Neural cell (in vitro differentiated cells): Measurements from ENCODE around the gene XRN1. TPM values are rescaled to one million over a fixed set of nuclear protein-coding genes. Genes with fewer than 3 reads are reported as not detected.

Experiments used
- H2AFZ ChIP-seq: fragments of 200-600, 300-800 bp; sonication (generic), shearing (Covaris generic); 2 replicates; pipeline ENCODE4 v1.6.0; 2014; ENCODE audit warnings: low read depth, mild to moderate bottlenecking, antibody characterized with exemption, low read length, moderate library complexity
- H3F3A ChIP-seq: fragments of 200-600 bp; shearing (Covaris generic); 2 replicates; pipeline ENCODE4 v1.6.1; 2016; ENCODE audit warnings: mild to moderate bottlenecking, moderate library complexity, mixed read lengths, antibody characterized with exemption, low read length; ENCODE audit not compliant: insufficient read depth, poor library complexity, severe bottlenecking
- H3K27ac ChIP-seq: fragments of 200-600, 300-800 bp; sonication (generic), shearing (Covaris generic); 2 replicates; pipeline ENCODE4 v1.5.1; 2014; ENCODE audit warnings: mild to moderate bottlenecking, low read length, moderate library complexity
- H3K27me3 ChIP-seq: fragments of 300-800, 200-600 bp; sonication (generic), shearing (Covaris generic); 2 replicates; pipeline ENCODE4 v1.6.0; 2014; ENCODE audit warnings: mild to moderate bottlenecking, low read depth, low read length, moderate library complexity; ENCODE audit not compliant: insufficient read depth
- H3K36me3 ChIP-seq: fragments of 300-800, 200-600 bp; sonication (generic), shearing (Covaris generic); 2 replicates; pipeline ENCODE4 v1.5.1; 2014; ENCODE audit warnings: mild to moderate bottlenecking, antibody characterized with exemption, low read length, moderate library complexity; ENCODE audit not compliant: insufficient read depth
- H3K4me2 ChIP-seq: fragments of 300-800, 200-600 bp; sonication (generic), shearing (Covaris generic); 2 replicates; pipeline ENCODE4 v1.6.0; 2014; ENCODE audit warnings: mild to moderate bottlenecking, low read length
- H3K4me3 ChIP-seq: fragments of 300-800, 200-600 bp; sonication (generic), shearing (Covaris generic); 2 replicates; pipeline ENCODE4 v1.5.1; 2014; ENCODE audit warnings: mild to moderate bottlenecking, low read length, moderate library complexity
- H3K79me2 ChIP-seq: fragments of 200-600 bp; shearing (Covaris generic); replicated peaks from 2 replicates; pipeline ENCODE4 v1.6.0; 2014; ENCODE audit warnings: mild to moderate bottlenecking, low read length, moderate library complexity; ENCODE audit not compliant: insufficient read depth
- H3K9ac ChIP-seq: fragments of 300-800, 200-600 bp; sonication (generic), shearing (Covaris generic); 2 replicates; pipeline ENCODE4 v1.6.1; 2016; ENCODE audit warnings: mild to moderate bottlenecking, low read length, mixed read lengths
- H3K9me2 ChIP-seq: fragments of 200-600 bp; shearing (Covaris generic); 2 replicates; pipeline ENCODE4 v1.6.1; 2016; ENCODE audit warnings: mild to moderate bottlenecking, low read length, mixed read lengths; ENCODE audit not compliant: insufficient read depth
- H3K9me3 ChIP-seq: fragments of 200-600, 300-800 bp; sonication (generic), shearing (Covaris generic); 2 replicates; pipeline ENCODE4 v1.6.1; 2016; ENCODE audit warnings: mild to moderate bottlenecking, mixed run types, low read length, moderate library complexity, mixed read lengths
- H4K20me1 ChIP-seq: fragments of 200-600 bp; shearing (Covaris generic); 2 replicates; pipeline ENCODE4 v1.6.1; 2016; ENCODE audit warnings: mild to moderate bottlenecking, mixed run types; ENCODE audit not compliant: insufficient read depth
- EP300 ChIP-seq: fragments of 450-650 bp; conservative IDR thresholded peaks from 2 replicates; pipeline ENCODE4 v1.6.1; 2014; ENCODE audit warnings: antibody characterized with exemption, mild to moderate bottlenecking, moderate library complexity; ENCODE audit not compliant: poor library complexity, severe bottlenecking
- EZH2 ChIP-seq: fragments of 200-600, 300-800 bp; shearing (Covaris generic), sonication (generic); IDR thresholded peaks from 2 replicates; pipeline ENCODE4 v1.6.1; 2014; ENCODE audit warnings: antibody characterized with exemption, low read length, borderline replicate concordance, mild to moderate bottlenecking; ENCODE audit not compliant: insufficient read depth, poor library complexity, severe bottlenecking
- MXI1 ChIP-seq: fragments of 450-650 bp; conservative IDR thresholded peaks from 2 replicates; pipeline ENCODE4 v1.6.1; 2014; ENCODE audit warnings: antibody characterized with exemption, mild to moderate bottlenecking; ENCODE audit not compliant: poor library complexity, severe bottlenecking
- POLR2AphosphoS5 ChIP-seq: IDR thresholded peaks from 2 replicates; pipeline ENCODE4 v1.6.1; 2012
- RAD21 ChIP-seq: fragments of 450-650 bp; conservative IDR thresholded peaks from 2 replicates; pipeline ENCODE4 v1.6.1; 2014; ENCODE audit warnings: antibody characterized with exemption, mild to moderate bottlenecking, moderate library complexity
- SMC3 ChIP-seq: fragments of 450-650 bp; conservative IDR thresholded peaks from 2 replicates; pipeline ENCODE4 v1.6.1; 2014; ENCODE audit warnings: antibody characterized with exemption, mild to moderate bottlenecking, moderate library complexity; ENCODE audit not compliant: poor library complexity
- TAF1 ChIP-seq: IDR thresholded peaks from 2 replicates; pipeline ENCODE4 v1.6.1; 2012; ENCODE audit warnings: low read depth
- polyA plus RNA-seq: library from polyadenylated mRNA; depleted of rRNA; stranded (reverse); fragments of >200 nt; gene quantifications from 2 replicates; pipeline ENCODE4 v1.2.3, GENCODE V29; 2014
- TF ChIP-seq, protein P1 (sequence below): fragments of 450-650 bp; IDR thresholded peaks from 2 replicates; pipeline ENCODE4 v1.5.1; 2014; ENCODE audit warnings: antibody characterized with exemption, mild to moderate bottlenecking, moderate library complexity; ENCODE audit not compliant: poor library complexity, severe bottlenecking
- TF ChIP-seq, protein P2 (sequence below): IDR thresholded peaks from 2 replicates; pipeline ENCODE4 v1.6.1; 2012; ENCODE audit warnings: borderline replicate concordance

XRN1 gene
- polyA plus RNA-seq, 1 donor from 2014 or later = 21.1 TPM

DNA sequence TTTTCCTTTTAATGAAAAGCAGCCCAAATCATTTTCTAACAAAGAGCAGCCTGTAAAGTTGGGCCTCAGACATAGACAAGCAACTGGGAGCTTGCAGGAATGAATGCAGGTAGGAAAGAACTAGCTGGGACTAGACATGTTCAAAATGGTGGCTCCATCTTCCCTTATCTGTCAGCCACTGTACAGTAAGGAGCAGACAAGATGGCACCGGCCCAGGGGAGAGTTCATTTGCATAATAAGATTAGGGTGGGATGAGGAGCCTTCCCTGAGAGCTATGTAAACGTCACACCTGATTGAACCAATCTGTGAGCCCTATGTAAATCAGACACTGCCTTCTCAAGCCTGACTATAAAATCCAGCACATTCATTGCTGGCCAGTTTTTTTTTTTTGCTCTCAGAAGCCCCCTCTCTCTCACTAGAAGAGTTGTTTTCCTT is 162.7 kb downstream of the XRN1 start:
- Histone ChIP-seq H2AFZ (peak overlapping the region; percentile 40), H3K4me2 (no peak overlapping the region), H3K9me3 (no peaks in the 10 kb centered on the region), H3K27ac (no peak overlapping the region), H3K9me2 (no peaks in the 10 kb centered on the region), H3K36me3 (no peaks in the 10 kb centered on the region), H3K27me3 (no peaks in the 10 kb centered on the region), H3K9ac (no peak overlapping the region), H4K20me1 (no peaks in the 10 kb centered on the region), H3K79me2 (no peaks in the 10 kb centered on the region), H3K4me3 (no peak overlapping the region), H3F3A (no peaks in the 10 kb centered on the region)
- no peak for TF ChIP-seq TAF1
- no peak for TF ChIP-seq SMC3
- TF ChIP-seq, protein P1, sequence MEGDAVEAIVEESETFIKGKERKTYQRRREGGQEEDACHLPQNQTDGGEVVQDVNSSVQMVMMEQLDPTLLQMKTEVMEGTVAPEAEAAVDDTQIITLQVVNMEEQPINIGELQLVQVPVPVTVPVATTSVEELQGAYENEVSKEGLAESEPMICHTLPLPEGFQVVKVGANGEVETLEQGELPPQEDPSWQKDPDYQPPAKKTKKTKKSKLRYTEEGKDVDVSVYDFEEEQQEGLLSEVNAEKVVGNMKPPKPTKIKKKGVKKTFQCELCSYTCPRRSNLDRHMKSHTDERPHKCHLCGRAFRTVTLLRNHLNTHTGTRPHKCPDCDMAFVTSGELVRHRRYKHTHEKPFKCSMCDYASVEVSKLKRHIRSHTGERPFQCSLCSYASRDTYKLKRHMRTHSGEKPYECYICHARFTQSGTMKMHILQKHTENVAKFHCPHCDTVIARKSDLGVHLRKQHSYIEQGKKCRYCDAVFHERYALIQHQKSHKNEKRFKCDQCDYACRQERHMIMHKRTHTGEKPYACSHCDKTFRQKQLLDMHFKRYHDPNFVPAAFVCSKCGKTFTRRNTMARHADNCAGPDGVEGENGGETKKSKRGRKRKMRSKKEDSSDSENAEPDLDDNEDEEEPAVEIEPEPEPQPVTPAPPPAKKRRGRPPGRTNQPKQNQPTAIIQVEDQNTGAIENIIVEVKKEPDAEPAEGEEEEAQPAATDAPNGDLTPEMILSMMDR = no peak
- TF ChIP-seq EP300 = no peak
- TF ChIP-seq EZH2 = no peak
- TF ChIP-seq POLR2AphosphoS5 = no peak
- TF ChIP-seq, protein P2, sequence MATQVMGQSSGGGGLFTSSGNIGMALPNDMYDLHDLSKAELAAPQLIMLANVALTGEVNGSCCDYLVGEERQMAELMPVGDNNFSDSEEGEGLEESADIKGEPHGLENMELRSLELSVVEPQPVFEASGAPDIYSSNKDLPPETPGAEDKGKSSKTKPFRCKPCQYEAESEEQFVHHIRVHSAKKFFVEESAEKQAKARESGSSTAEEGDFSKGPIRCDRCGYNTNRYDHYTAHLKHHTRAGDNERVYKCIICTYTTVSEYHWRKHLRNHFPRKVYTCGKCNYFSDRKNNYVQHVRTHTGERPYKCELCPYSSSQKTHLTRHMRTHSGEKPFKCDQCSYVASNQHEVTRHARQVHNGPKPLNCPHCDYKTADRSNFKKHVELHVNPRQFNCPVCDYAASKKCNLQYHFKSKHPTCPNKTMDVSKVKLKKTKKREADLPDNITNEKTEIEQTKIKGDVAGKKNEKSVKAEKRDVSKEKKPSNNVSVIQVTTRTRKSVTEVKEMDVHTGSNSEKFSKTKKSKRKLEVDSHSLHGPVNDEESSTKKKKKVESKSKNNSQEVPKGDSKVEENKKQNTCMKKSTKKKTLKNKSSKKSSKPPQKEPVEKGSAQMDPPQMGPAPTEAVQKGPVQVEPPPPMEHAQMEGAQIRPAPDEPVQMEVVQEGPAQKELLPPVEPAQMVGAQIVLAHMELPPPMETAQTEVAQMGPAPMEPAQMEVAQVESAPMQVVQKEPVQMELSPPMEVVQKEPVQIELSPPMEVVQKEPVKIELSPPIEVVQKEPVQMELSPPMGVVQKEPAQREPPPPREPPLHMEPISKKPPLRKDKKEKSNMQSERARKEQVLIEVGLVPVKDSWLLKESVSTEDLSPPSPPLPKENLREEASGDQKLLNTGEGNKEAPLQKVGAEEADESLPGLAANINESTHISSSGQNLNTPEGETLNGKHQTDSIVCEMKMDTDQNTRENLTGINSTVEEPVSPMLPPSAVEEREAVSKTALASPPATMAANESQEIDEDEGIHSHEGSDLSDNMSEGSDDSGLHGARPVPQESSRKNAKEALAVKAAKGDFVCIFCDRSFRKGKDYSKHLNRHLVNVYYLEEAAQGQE = no peak

DNA sequence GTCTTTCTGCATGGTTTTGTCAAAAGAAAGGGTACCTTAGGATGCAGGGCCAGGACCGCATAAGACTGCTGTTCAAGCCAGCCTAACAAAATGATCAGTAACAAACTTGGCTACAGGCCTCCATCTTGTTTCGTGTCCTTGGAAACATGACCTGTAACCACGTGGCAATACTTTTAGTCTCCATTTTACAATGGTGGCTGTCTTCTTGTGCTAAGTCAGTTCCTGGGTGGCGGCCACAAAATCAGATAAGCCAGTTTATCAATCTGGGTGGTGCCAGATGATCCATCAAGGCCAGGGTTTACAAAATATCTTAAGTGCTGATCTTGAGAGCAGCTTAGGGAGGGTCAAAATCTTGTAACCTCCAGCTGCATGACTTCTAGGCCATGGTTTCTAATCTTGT is 165.3 kb downstream of the XRN1 start:
- no peak overlapping the region for H3K4me2 ChIP-seq
- H3K27me3 ChIP-seq = no peaks in the 10 kb centered on the region
- H3K36me3 ChIP-seq = no peaks in the 10 kb centered on the region
- H3K9me2 ChIP-seq = no peaks in the 10 kb centered on the region
- no peak overlapping the region for H2AFZ ChIP-seq
- no peak overlapping the region for H3K4me3 ChIP-seq
- H3K27ac ChIP-seq = no peak overlapping the region
- no peaks in the 10 kb centered on the region for H4K20me1 ChIP-seq
- no peaks in the 10 kb centered on the region for H3F3A ChIP-seq
- no peaks in the 10 kb centered on the region for H3K79me2 ChIP-seq
- no peak overlapping the region for H3K9ac ChIP-seq
- TF ChIP-seq RAD21 (no peak), EP300 (no peak), POLR2AphosphoS5 (no peak), MXI1 (no peak), TAF1 (no peak), EZH2 (no peak), SMC3 (no peak)
- TF ChIP-seq, protein P2 = no peak
- TF ChIP-seq, protein P1 = no peak
- H3K9me3 ChIP-seq = no peaks in the 10 kb centered on the region
